Activated CD8-positive, alpha-beta T cell treated with anti-CD3 and anti-CD28 coated beads for 36 hours (primary cell): ENCODE results near the gene MAP1B. TPM values are rescaled to one million over a fixed set of nuclear protein-coding genes. Genes with fewer than 3 reads are reported as not detected.

Experiments
- ATAC-seq: fragments of 200-7000 bp; cut with Tn5 transposase; one replicate; pipeline ENCODE4 v1.10.0; 2021; ENCODE audit warnings: mild to moderate bottlenecking, moderate library complexity
- CTCF ChIA-PET: fragments of 350-600 bp; sonication (Branson Sonifier 250); formaldehyde crosslinking; loops from one replicate; lab custom pipeline; 2021; ENCODE audit warnings: antibody characterized with exemption; lab: Charles Lee
- POLR2A ChIA-PET: fragments of 350-600 bp; sonication (Branson Sonifier 250); formaldehyde crosslinking; loops from one replicate; lab custom pipeline; 2021; ENCODE audit warnings: antibody characterized with exemption; lab: Charles Lee
- DNase-seq: peaks from one replicate; pipeline ENCODE4 v3.0.0-alpha.2; 2020
- H3K27ac Mint-ChIP-seq: one replicate; pipeline ENCODE4 v1.8.0; 2021; ENCODE audit warnings: mild to moderate bottlenecking, mixed read lengths
- H3K27me3 Mint-ChIP-seq: one replicate; pipeline ENCODE4 v1.8.0; 2021; ENCODE audit warnings: mixed read lengths
- H3K36me3 Mint-ChIP-seq: one replicate; pipeline ENCODE4 v1.8.0; 2021; ENCODE audit warnings: low read depth, mixed read lengths
- H3K4me1 Mint-ChIP-seq: one replicate; pipeline ENCODE4 v1.8.0; 2021; ENCODE audit warnings: low read depth, mixed read lengths
- H3K4me3 Mint-ChIP-seq: one replicate; pipeline ENCODE4 v1.8.0; 2021; ENCODE audit warnings: mild to moderate bottlenecking, moderate library complexity, mixed read lengths
- H3K9me3 Mint-ChIP-seq: one replicate; pipeline ENCODE4 v1.8.0; 2021; ENCODE audit warnings: mixed read lengths
- intact Hi-C: fragments of 100-400 bp; cut with micrococcal nuclease; formaldehyde crosslinking; loops from one replicate; pipeline ENCODE4 v1.10.0; 2022
- total RNA-seq, 2 experiments: library from RNA; stranded (reverse); gene quantifications; one replicate each; pipeline ENCODE4 v1.2.3, GENCODE V29; 2021
- TF ChIP-seq, protein P1 (sequence below): fragments of 200-600 bp; IDR thresholded peaks from one replicate; pipeline ENCODE4 v1.8.0; 2022; ENCODE audit warnings: antibody characterized with exemption, mild to moderate bottlenecking

The MAP1B gene
- total RNA-seq, 2 experiments from 2014 or later = 0.09 to 0.25 TPM

DNA sequence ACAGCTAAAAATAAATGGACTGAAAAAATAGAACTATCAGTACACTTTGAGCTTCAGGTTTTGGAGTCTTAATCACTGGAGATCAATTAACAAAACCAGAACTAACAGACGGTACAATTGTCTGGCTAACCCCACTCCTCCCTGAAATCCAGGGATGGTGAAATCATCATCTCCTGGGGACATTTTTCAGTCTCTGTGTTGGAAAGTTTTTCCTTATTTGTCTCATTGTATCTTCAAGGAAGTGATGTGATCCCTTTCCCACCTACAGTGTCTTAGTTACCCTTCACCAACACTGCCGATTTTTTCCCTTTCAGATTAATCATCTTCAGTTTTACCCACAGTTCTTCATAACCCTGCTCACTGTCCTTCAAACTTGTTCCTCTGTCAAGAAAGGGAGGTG, 81.9 kb downstream of the MAP1B start:
- H3K27me3 Mint-ChIP-seq = peaks cover 27% of the 10 kb centered on the region
- CTCF ChIA-PET = no interaction called here

DNA sequence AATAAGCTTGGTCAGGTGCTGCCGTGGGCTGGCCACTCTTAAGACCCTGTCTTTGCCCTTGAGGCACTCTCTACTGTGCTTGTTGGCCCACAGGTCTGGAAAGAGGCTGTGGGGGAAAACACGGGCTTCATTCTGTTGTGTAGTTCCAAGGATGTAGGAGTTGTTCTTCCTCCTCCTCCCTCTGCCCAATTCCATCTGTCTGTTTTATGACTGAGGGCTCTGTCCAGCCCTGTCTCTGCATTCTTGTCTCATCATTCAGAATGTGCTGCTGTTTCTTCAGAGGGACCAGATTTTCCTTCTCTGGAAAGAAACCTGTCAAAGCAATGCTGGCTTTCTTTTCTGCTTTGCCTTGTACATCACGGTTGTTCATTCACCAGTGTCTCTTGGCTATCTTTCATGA, 84.1 kb downstream of the MAP1B start:
- no peaks in the 10 kb centered on the region for H3K36me3 Mint-ChIP-seq
- H3K9me3 Mint-ChIP-seq = no peaks in the 10 kb centered on the region
- DNase-seq (no peak), ATAC-seq (no peak)
- H3K27me3 Mint-ChIP-seq = peaks cover 41% of the 10 kb centered on the region
- peaks cover 12% of the 10 kb centered on the region for H3K4me1 Mint-ChIP-seq
- intact Hi-C loops = no loop called here
- H3K27ac Mint-ChIP-seq = no peak overlapping the region
- H3K4me3 Mint-ChIP-seq = no peak overlapping the region
- CTCF ChIA-PET = no interaction called here
- TF ChIP-seq, protein P1, sequence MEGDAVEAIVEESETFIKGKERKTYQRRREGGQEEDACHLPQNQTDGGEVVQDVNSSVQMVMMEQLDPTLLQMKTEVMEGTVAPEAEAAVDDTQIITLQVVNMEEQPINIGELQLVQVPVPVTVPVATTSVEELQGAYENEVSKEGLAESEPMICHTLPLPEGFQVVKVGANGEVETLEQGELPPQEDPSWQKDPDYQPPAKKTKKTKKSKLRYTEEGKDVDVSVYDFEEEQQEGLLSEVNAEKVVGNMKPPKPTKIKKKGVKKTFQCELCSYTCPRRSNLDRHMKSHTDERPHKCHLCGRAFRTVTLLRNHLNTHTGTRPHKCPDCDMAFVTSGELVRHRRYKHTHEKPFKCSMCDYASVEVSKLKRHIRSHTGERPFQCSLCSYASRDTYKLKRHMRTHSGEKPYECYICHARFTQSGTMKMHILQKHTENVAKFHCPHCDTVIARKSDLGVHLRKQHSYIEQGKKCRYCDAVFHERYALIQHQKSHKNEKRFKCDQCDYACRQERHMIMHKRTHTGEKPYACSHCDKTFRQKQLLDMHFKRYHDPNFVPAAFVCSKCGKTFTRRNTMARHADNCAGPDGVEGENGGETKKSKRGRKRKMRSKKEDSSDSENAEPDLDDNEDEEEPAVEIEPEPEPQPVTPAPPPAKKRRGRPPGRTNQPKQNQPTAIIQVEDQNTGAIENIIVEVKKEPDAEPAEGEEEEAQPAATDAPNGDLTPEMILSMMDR = no peak
- POLR2A ChIA-PET = no interaction called here

More for the DNA sequence above, 81.9 kb downstream of the MAP1B start:
- POLR2A ChIA-PET = no interaction called here
- peaks cover 3% of the 10 kb centered on the region for H3K4me1 Mint-ChIP-seq
- no peaks in the 10 kb centered on the region for H3K9me3 Mint-ChIP-seq
- TF ChIP-seq, protein P1 = no peak
- intact Hi-C loops = no loop called here
- H3K27ac Mint-ChIP-seq = no peak overlapping the region
- H3K4me3 Mint-ChIP-seq = no peak overlapping the region
- DNase-seq (no peak), ATAC-seq (no peak)
- no peaks in the 10 kb centered on the region for H3K36me3 Mint-ChIP-seq

DNA sequence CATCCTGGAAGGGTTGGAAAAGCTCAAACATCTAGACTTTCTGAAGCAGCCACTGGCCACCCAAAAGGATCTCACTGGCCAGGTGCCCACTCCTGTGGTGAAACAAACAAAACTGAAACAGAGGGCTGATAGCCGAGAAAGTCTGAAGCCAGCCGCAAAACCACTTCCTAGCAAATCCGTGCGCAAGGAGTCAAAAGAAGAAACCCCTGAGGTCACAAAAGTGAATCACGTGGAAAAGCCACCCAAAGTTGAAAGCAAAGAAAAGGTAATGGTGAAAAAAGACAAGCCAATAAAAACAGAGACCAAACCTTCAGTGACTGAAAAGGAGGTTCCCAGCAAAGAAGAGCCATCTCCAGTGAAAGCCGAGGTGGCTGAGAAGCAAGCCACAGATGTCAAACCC, 87.6 kb downstream of the MAP1B start:
- H3K4me3 Mint-ChIP-seq = no peak overlapping the region

DNA sequence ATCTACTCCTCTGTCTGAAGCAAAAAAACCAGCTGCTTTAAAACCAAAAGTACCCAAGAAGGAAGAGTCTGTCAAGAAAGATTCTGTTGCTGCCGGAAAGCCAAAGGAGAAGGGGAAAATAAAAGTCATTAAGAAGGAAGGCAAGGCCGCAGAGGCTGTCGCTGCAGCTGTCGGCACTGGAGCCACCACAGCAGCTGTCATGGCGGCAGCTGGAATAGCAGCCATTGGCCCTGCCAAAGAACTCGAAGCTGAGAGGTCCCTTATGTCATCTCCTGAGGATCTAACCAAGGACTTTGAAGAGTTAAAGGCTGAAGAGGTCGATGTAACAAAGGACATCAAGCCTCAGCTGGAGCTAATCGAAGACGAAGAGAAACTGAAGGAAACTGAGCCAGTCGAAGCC, 88.3 kb downstream of the MAP1B start:
- no peaks in the 10 kb centered on the region for H3K9me3 Mint-ChIP-seq
- H3K36me3 Mint-ChIP-seq = no peaks in the 10 kb centered on the region
- H3K4me3 Mint-ChIP-seq = no peak overlapping the region
- ATAC-seq (no peak), DNase-seq (no peak)
- intact Hi-C loops = no loop called here
- H3K4me1 Mint-ChIP-seq = peaks cover 9% of the 10 kb centered on the region
- TF ChIP-seq, protein P1 = no peak
- H3K27me3 Mint-ChIP-seq = peaks cover 39% of the 10 kb centered on the region
- POLR2A ChIA-PET = no interaction called here
- CTCF ChIA-PET = no interaction called here
- no peak overlapping the region for H3K27ac Mint-ChIP-seq

More for the DNA sequence above, 87.6 kb downstream of the MAP1B start:
- ChIA-PET POLR2A (no interaction called here), CTCF (no interaction called here)
- DNase-seq = peak; percentile 61
- H3K9me3 Mint-ChIP-seq = no peaks in the 10 kb centered on the region
- intact Hi-C loops = no loop called here
- TF ChIP-seq, protein P1 = no peak
- peak; percentile 34 for ATAC-seq
- no peaks in the 10 kb centered on the region for H3K36me3 Mint-ChIP-seq
- peaks cover 41% of the 10 kb centered on the region for H3K27me3 Mint-ChIP-seq
- no peak overlapping the region for H3K27ac Mint-ChIP-seq
- peaks cover 9% of the 10 kb centered on the region for H3K4me1 Mint-ChIP-seq

DNA sequence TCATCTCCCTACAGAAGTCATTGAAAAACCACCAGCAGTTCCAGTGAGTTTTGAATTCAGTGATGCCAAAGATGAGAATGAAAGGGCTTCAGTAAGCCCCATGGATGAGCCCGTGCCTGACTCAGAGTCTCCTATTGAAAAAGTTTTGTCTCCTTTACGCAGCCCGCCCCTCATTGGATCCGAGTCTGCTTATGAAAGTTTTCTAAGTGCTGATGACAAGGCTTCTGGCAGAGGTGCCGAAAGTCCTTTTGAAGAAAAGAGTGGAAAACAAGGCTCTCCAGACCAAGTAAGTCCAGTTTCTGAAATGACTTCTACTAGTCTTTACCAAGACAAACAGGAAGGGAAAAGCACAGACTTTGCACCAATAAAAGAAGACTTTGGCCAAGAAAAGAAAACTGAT, 90.1 kb downstream of the MAP1B start:
- Mint-ChIP-seq H3K27me3 (peaks cover 34% of the 10 kb centered on the region), H3K27ac (no peak overlapping the region), H3K4me1 (peaks cover 9% of the 10 kb centered on the region), H3K9me3 (no peaks in the 10 kb centered on the region), H3K4me3 (no peak overlapping the region), H3K36me3 (no peaks in the 10 kb centered on the region)
- ATAC-seq (no peak), DNase-seq (no peak)
- intact Hi-C loops = no loop called here
- ChIA-PET POLR2A (no interaction called here), CTCF (no interaction called here)
- TF ChIP-seq, protein P1 = no peak
